Caco-2 (cell line): ENCODE results near the gene EPHB2. TPM values are rescaled to one million over a fixed set of nuclear protein-coding genes. Genes with fewer than 3 reads are reported as not detected.

ENCODE experiments used
- BruUV-seq: library from RNA; stranded (reverse); fragments of 400-500 nt; replicated peaks from 2 replicates; lab custom pipeline; 2021; lab: Mats Ljungman, UMichigan
- CTCF ChIA-PET: fragments of 300-600 bp; sonication (Branson Sonifier 250); formaldehyde crosslinking; loops from one replicate; lab custom pipeline; 2022; ENCODE audit warnings: antibody characterized with exemption; lab: Charles Lee
- POLR2A ChIA-PET: fragments of 300-600 bp; sonication (Branson Sonifier 250); formaldehyde crosslinking; loops from one replicate; lab custom pipeline; 2022; ENCODE audit warnings: antibody characterized with exemption; lab: Charles Lee
- DNase-seq, 2 experiments: peaks; one replicate each; pipeline versions ENCODE4 v3.0.0 to v3.0.0-alpha.2; 2020 to 2022
- H3K27me3 ChIP-seq: replicated peaks from 2 replicates; pipeline ENCODE4 v1.6.0; 2011; ENCODE audit warnings: low read length; ENCODE audit not compliant: control insufficient read depth, insufficient read depth
- H3K36me3 ChIP-seq: 2 replicates; pipeline ENCODE4 v1.5.1; 2011; ENCODE audit warnings: low read length; ENCODE audit not compliant: control insufficient read depth, insufficient read depth
- H3K4me1 ChIP-seq: fragments of 250-450 bp; sonication (Bioruptor Pico); 2 replicates; pipeline ENCODE4 v1.5.1; 2020; ENCODE audit warnings: mild to moderate bottlenecking
- H3K4me3 ChIP-seq: 2 replicates; pipeline ENCODE4 v1.5.1; 2011; ENCODE audit warnings: low read depth, mild to moderate bottlenecking, control low read depth, low read length
- H3K9me3 ChIP-seq: fragments of 250-450 bp; sonication (Bioruptor Pico); 2 replicates; pipeline ENCODE4 v1.5.1; 2020; ENCODE audit warnings: mild to moderate bottlenecking, moderate library complexity
- H3K27ac Mint-ChIP-seq: one replicate; pipeline ENCODE4 v1.8.0; 2022; ENCODE audit warnings: mixed read lengths; ENCODE audit not compliant: unreplicated experiment
- H3K27me3 Mint-ChIP-seq: one replicate; pipeline ENCODE4 v1.8.0; 2022; ENCODE audit warnings: mixed read lengths; ENCODE audit not compliant: insufficient read depth, unreplicated experiment
- H3K36me3 Mint-ChIP-seq: one replicate; pipeline ENCODE4 v1.8.0; 2022; ENCODE audit warnings: mild to moderate bottlenecking, mixed read lengths; ENCODE audit not compliant: insufficient read depth, unreplicated experiment
- H3K4me1 Mint-ChIP-seq: one replicate; pipeline ENCODE4 v1.8.0; 2022; ENCODE audit warnings: low read depth, mixed read lengths; ENCODE audit not compliant: unreplicated experiment
- H3K4me3 Mint-ChIP-seq: one replicate; pipeline ENCODE4 v1.8.0; 2022; ENCODE audit warnings: mild to moderate bottlenecking, moderate library complexity, mixed read lengths; ENCODE audit not compliant: unreplicated experiment
- H3K9me3 Mint-ChIP-seq: one replicate; pipeline ENCODE4 v1.8.0; 2022; ENCODE audit warnings: mixed read lengths; ENCODE audit not compliant: unreplicated experiment
- CTCF ChIP-seq, 2 experiments: fragments of 200-600 bp in 1 of 2; IDR thresholded peaks; 1 replicate in 1 of 2; 2 replicates in 1 of 2; pipeline versions ENCODE4 v1.5.1 to v1.8.0; 2011 to 2022; ENCODE audit warnings: antibody characterized with exemption in 1 of 2, control low read depth in 1 of 2, inconsistent platforms in 1 of 2, low read depth in 1 of 2, low read length in 1 of 2, mild to moderate bottlenecking in 1 of 2, moderate library complexity in 1 of 2; ENCODE audit not compliant: insufficient read depth in 1 of 2, severe bottlenecking in 1 of 2, unreplicated experiment in 1 of 2
- intact Hi-C: fragments of 100-400 bp; cut with micrococcal nuclease; formaldehyde crosslinking; loops from one replicate; pipeline ENCODE4 v1.10.0; 2022; ENCODE audit not compliant: unreplicated experiment
- total RNA-seq: library from RNA; stranded (reverse); gene quantifications from 2 replicates; pipeline ENCODE4 v1.2.3, GENCODE V29; 2022

EPHB2 gene
- total RNA-seq, 1 experiment from 2014 or later, result 30.1 TPM

- no peaks in the 10 kb centered on the region for H3K36me3 ChIP-seq
- CTCF ChIA-PET, result no interaction called here
- intact Hi-C loops, result no loop called here
- Mint-ChIP-seq H3K4me1 (no peaks in the 10 kb centered on the region), H3K9me3 (no peaks in the 10 kb centered on the region), H3K4me3 (no peak overlapping the region), H3K36me3 (no peaks in the 10 kb centered on the region), H3K27ac (no peak overlapping the region), H3K27me3 (no peaks in the 10 kb centered on the region)
- POLR2A ChIA-PET, result no interaction called here
- H3K27me3 ChIP-seq, result no peaks in the 10 kb centered on the region
- BruUV-seq, result no TSS peak
- H3K4me3 ChIP-seq, result no peak overlapping the region
- H3K4me1 ChIP-seq, result no peaks in the 10 kb centered on the region
- no peaks in the 10 kb centered on the region for H3K9me3 ChIP-seq
- no peak for TF ChIP-seq CTCF (IDR thresholded peaks at IDR 0.05; ENCODE audit: insufficient read depth in 1 of 2, low read depth in 1 of 2, low read length in 1 of 2, severe bottlenecking in 1 of 2, unreplicated experiment in 1 of 2)
- DNase-seq, result no peak
These were observed 166.7 kb downstream of the EPHB2 start for GRCh38 chr1:22877112-22877915.

- CTCF ChIA-PET, result no interaction called here
- POLR2A ChIA-PET, result no interaction called here
- intact Hi-C loops, result no loop called here
- TF ChIP-seq CTCF (IDR thresholded peaks at IDR 0.05; ENCODE audit: insufficient read depth in 1 of 2, low read depth in 1 of 2, low read length in 1 of 2, severe bottlenecking in 1 of 2, unreplicated experiment in 1 of 2), result no peak
- H3K4me3 Mint-ChIP-seq, result no peak overlapping the region
- H3K4me1 ChIP-seq, result no peaks in the 10 kb centered on the region
- no peaks in the 10 kb centered on the region for H3K36me3 Mint-ChIP-seq
- no peaks in the 10 kb centered on the region for H3K27me3 ChIP-seq
- no peak overlapping the region for H3K27ac Mint-ChIP-seq
- H3K4me1 Mint-ChIP-seq, result no peaks in the 10 kb centered on the region
- H3K9me3 ChIP-seq, result no peaks in the 10 kb centered on the region
- H3K27me3 Mint-ChIP-seq, result no peaks in the 10 kb centered on the region
- no peak for DNase-seq
- H3K36me3 ChIP-seq, result no peaks in the 10 kb centered on the region
- BruUV-seq, result no TSS peak
- H3K9me3 Mint-ChIP-seq, result no peaks in the 10 kb centered on the region
- no peak overlapping the region for H3K4me3 ChIP-seq
These were observed 167.3 kb downstream of the EPHB2 start for GRCh38 chr1:22877980-22878379.

GRCh38 chr1:22878626-22879025 is 168.0 kb downstream of the EPHB2 start:
- Mint-ChIP-seq H3K27me3 (no peaks in the 10 kb centered on the region), H3K27ac (no peak overlapping the region), H3K4me3 (no peak overlapping the region), H3K9me3 (no peaks in the 10 kb centered on the region), H3K36me3 (no peaks in the 10 kb centered on the region), H3K4me1 (no peaks in the 10 kb centered on the region)
- H3K4me3 ChIP-seq, result no peak overlapping the region
- no peaks in the 10 kb centered on the region for H3K27me3 ChIP-seq
- ChIA-PET POLR2A (no interaction called here), CTCF (no interaction called here)
- BruUV-seq, result no TSS peak
- no peak for DNase-seq
- no peaks in the 10 kb centered on the region for H3K9me3 ChIP-seq
- intact Hi-C loops, result no loop called here
- no peak for TF ChIP-seq CTCF (IDR thresholded peaks at IDR 0.05; ENCODE audit: insufficient read depth in 1 of 2, low read depth in 1 of 2, low read length in 1 of 2, severe bottlenecking in 1 of 2, unreplicated experiment in 1 of 2)
- H3K36me3 ChIP-seq, result no peaks in the 10 kb centered on the region
- no peaks in the 10 kb centered on the region for H3K4me1 ChIP-seq
